GM23248 (cell line): Measurements from ENCODE around the gene TMEM270. TPM values are rescaled to one million over a fixed set of nuclear protein-coding genes. Genes with fewer than 3 reads are reported as not detected.

Experiments used
- DNase-seq: peaks from one replicate; pipeline ENCODE4 v3.0.0-alpha.2; 2015
- H2AFZ ChIP-seq: fragments of 200-600 bp; sonication (generic); 2 replicates; pipeline ENCODE4 v1.6.1; 2016; ENCODE audit warnings: antibody characterized with exemption
- H3F3A ChIP-seq: fragments of 200-600 bp; sonication (generic); 2 replicates; pipeline ENCODE4 v1.6.1; 2016; ENCODE audit warnings: mild to moderate bottlenecking, antibody characterized with exemption, mixed run types; ENCODE audit not compliant: insufficient read depth
- H3K27ac ChIP-seq: fragments of 200-600 bp; sonication (generic); 2 replicates; pipeline ENCODE4 v1.5.1; 2016; ENCODE audit warnings: mild to moderate bottlenecking
- H3K27me3 ChIP-seq: fragments of 200-600 bp; sonication (generic); replicated peaks from 2 replicates; pipeline ENCODE4 v1.6.1; 2016; ENCODE audit warnings: mild to moderate bottlenecking; ENCODE audit not compliant: insufficient read depth
- H3K36me3 ChIP-seq: fragments of 200-600 bp; sonication (generic); 2 replicates; pipeline ENCODE4 v1.6.1; 2016; ENCODE audit warnings: low read depth, mild to moderate bottlenecking
- H3K4me1 ChIP-seq: fragments of 200-600 bp; sonication (generic); 2 replicates; pipeline ENCODE4 v1.6.1; 2016; ENCODE audit warnings: mild to moderate bottlenecking; ENCODE audit not compliant: insufficient read depth
- H3K4me2 ChIP-seq: fragments of 200-600 bp; sonication (generic); one replicate; pipeline ENCODE4 v1.6.1; 2016; ENCODE audit warnings: mild to moderate bottlenecking; ENCODE audit not compliant: unreplicated experiment
- H3K4me3 ChIP-seq: fragments of 200-600 bp; sonication (generic); 2 replicates; pipeline ENCODE4 v1.5.1; 2016; ENCODE audit warnings: mild to moderate bottlenecking
- H3K79me2 ChIP-seq: fragments of 200-600 bp; sonication (generic); 2 replicates; pipeline ENCODE4 v1.6.1; 2016; ENCODE audit warnings: mild to moderate bottlenecking; ENCODE audit not compliant: insufficient read depth
- H3K9ac ChIP-seq: fragments of 200-600 bp; sonication (generic); 2 replicates; pipeline ENCODE4 v1.6.1; 2016; ENCODE audit warnings: mild to moderate bottlenecking
- H3K9me2 ChIP-seq: fragments of 200-600 bp; sonication (generic); 2 replicates; pipeline ENCODE4 v1.6.1; 2016; ENCODE audit warnings: mixed run types, mild to moderate bottlenecking, moderate library complexity; ENCODE audit not compliant: insufficient read depth
- H3K9me3 ChIP-seq: fragments of 200-600 bp; sonication (generic); one replicate; pipeline ENCODE4 v1.6.1; 2017; ENCODE audit warnings: low read depth
- H4K20me1 ChIP-seq: fragments of 200-600 bp; sonication (generic); 2 replicates; pipeline ENCODE4 v1.6.0; 2016; ENCODE audit not compliant: insufficient read depth
- EZH2 ChIP-seq: fragments of 200-600 bp; sonication (generic); IDR thresholded peaks from 2 replicates; pipeline ENCODE4 v1.6.1; 2018; ENCODE audit warnings: antibody characterized with exemption, mild to moderate bottlenecking; ENCODE audit not compliant: insufficient read depth, poor library complexity, severe bottlenecking
- EZH2phosphoT487 ChIP-seq: fragments of 200-600 bp; sonication (generic); IDR thresholded peaks from 2 replicates; pipeline ENCODE4 v1.6.1; 2018; ENCODE audit warnings: antibody characterized with exemption, moderate library complexity, mild to moderate bottlenecking, low read depth; ENCODE audit not compliant: insufficient read depth
- WGBS, 2 experiments: methylation state at CpG; one replicate each; pipeline ENCODE4 v1.1.6; 2015 to 2017; ENCODE audit warnings: low lambda C conversion rate in 2 of 2, low coverage in 1 of 2; ENCODE audit errors: missing lambda C conversion rate in 2 of 2; 5-methylcytosine and 5-hydroxymethylcytosine counted together
- in situ Hi-C: fragments of 300-500 bp; cut with MboI; formaldehyde crosslinking; loops from 2 replicates; pipeline ENCODE4 v1.15.0; 2020
- polyA plus RNA-seq: library from polyadenylated mRNA; unstranded; fragments of >200 nt; fragmentation: Nextera tagmentation; extraction: Ambion mirVana; gene quantifications from 2 replicates; pipeline ENCODE4 v1.2.1, GENCODE V29; 2016
- total RNA-seq: library from RNA; depleted of rRNA; stranded (reverse); fragments of >200 nt; shearing (Covaris generic); gene quantifications from 2 replicates; pipeline ENCODE4 v1.2.3, GENCODE V29; 2014

The TMEM270 gene
- total and polyA plus RNA-seq, 2 experiments from 2014 or later, result not detected

DNA sequence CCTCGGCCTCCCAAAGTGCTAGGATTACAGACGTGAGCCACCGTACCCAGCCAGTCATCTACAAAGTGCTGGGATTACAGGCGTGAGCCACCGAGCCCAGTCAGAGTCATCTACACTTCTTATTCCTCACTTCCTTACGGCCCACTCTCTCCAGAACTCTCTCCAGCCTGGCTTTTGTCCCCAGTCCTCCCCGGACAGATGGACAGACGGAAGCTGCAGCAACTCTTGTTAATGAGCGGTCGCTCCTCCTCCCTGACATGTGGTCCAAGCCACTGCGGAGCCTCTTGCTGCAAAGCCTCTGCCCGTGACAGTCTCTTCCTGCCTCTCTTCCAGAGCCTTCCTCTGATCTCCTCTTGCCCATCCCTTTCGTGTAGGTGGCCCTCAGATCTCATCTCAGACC, 45.9 kb downstream of the TMEM270 start:
- WGBS, 2 experiments, result 65 to 67% methylated on average over 13 of the region's 13 CpGs
- Histone ChIP-seq H2AFZ (0 out of 2 replicates have a peak overlapping the region, but pooled peaks have one; percentile 24), H3K27ac (no peak overlapping the region), H3K9ac (no peak overlapping the region), H3K27me3 (no peaks in the 10 kb centered on the region), H3K4me1 (peaks cover 4% of the 10 kb centered on the region; the same call in 1 of the 2 replicates), H3K9me3 (no peaks in the 10 kb centered on the region), H3F3A (no peaks in the 10 kb centered on the region), H3K79me2 (no peaks in the 10 kb centered on the region), H3K36me3 (no peaks in the 10 kb centered on the region), H3K4me2 (no peak overlapping the region), H3K4me3 (no peak overlapping the region), H4K20me1 (no peaks in the 10 kb centered on the region), H3K9me2 (no peaks in the 10 kb centered on the region)
- no peak for DNase-seq
- in situ Hi-C loops, result no loop called here
- TF ChIP-seq EZH2, result no peak
- no peak for TF ChIP-seq EZH2phosphoT487

DNA sequence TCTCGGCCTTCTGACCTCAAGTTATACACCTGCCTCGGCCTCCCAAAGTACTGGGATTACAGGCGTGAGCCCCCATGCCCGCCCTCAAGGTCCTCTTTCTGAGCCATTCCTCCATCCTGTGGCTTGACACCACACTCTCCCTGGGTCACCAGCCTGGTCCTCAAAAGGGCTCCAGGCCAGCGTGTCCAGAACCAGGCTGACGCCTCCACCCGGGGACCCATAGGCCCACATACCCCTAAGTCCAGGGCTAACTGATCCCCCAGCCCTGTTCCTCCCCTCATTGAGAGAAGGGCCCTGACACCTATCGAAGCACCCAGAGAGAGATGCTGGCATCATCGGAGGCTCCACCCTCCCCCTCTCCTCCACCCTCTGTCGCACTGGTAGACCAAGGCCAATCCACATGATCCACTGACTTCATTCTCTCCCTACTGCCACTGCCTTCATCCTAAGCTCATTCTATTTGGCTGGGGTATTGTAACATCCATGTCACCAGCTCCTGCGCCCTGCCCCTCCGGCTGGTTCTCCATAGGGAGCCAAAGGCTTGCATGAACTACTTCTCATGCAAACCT, 46.7 kb downstream of the TMEM270 start:
- Histone ChIP-seq H3F3A (no peaks in the 10 kb centered on the region), H3K9ac (no peak overlapping the region), H3K79me2 (no peaks in the 10 kb centered on the region), H3K9me2 (no peaks in the 10 kb centered on the region), H3K4me1 (peaks cover 4% of the 10 kb centered on the region; the same call in 1 of the 2 replicates), H3K4me3 (no peak overlapping the region), H3K27me3 (no peaks in the 10 kb centered on the region), H2AFZ (no peak overlapping the region), H3K27ac (no peak overlapping the region), H4K20me1 (no peaks in the 10 kb centered on the region), H3K36me3 (no peaks in the 10 kb centered on the region), H3K4me2 (no peak overlapping the region), H3K9me3 (no peaks in the 10 kb centered on the region)
- 77 to 83% methylated on average over 12 of the region's 12 CpGs for whole genome bisulfite sequencing, 2 experiments
- in situ Hi-C loops, result no loop called here
- TF ChIP-seq EZH2 (no peak), EZH2phosphoT487 (no peak)
- no peak for DNase-seq

GRCh38 chr7:73908123-73908611, 47.2 kb downstream of the TMEM270 start:
- WGBS, 2 experiments, result 78 to 82% methylated on average over 16 to 17 of the region's 17 CpGs
- Histone ChIP-seq H2AFZ (no peak overlapping the region), H3K36me3 (no peaks in the 10 kb centered on the region), H3K4me1 (peaks cover 4% of the 10 kb centered on the region; the same call in 1 of the 2 replicates), H3K4me2 (no peak overlapping the region), H3K9me2 (no peaks in the 10 kb centered on the region), H3K9me3 (no peaks in the 10 kb centered on the region), H3K27me3 (no peaks in the 10 kb centered on the region), H3K79me2 (no peaks in the 10 kb centered on the region), H4K20me1 (no peaks in the 10 kb centered on the region), H3K27ac (no peak overlapping the region), H3K9ac (no peak overlapping the region), H3F3A (no peaks in the 10 kb centered on the region), H3K4me3 (no peak overlapping the region)
- in situ Hi-C loops, result no loop called here
- DNase-seq, result no peak
- TF ChIP-seq EZH2phosphoT487 (no peak), EZH2 (no peak)

- Histone ChIP-seq H3K9me2 (no peaks in the 10 kb centered on the region), H2AFZ (no peak overlapping the region), H3K9me3 (no peaks in the 10 kb centered on the region), H3K36me3 (no peaks in the 10 kb centered on the region), H4K20me1 (no peaks in the 10 kb centered on the region), H3K4me3 (no peak overlapping the region), H3F3A (no peaks in the 10 kb centered on the region), H3K27me3 (no peaks in the 10 kb centered on the region), H3K9ac (no peak overlapping the region), H3K79me2 (no peaks in the 10 kb centered on the region), H3K4me2 (no peak overlapping the region), H3K4me1 (peaks cover 4% of the 10 kb centered on the region; the same call in 1 of the 2 replicates), H3K27ac (no peak overlapping the region)
- in situ Hi-C loops, result no loop called here
- WGBS, 2 experiments, result 73 to 82% methylated on average over 10 to 13 of the region's 13 CpGs
- no peak for TF ChIP-seq EZH2
- no peak for TF ChIP-seq EZH2phosphoT487
- no peak for DNase-seq
Measured at GRCh38 chr7:73909051-73909941, 48.3 kb downstream of the TMEM270 start.
